ENCODE measurements around the gene ZNF438. TPM values are rescaled to one million over a fixed set of nuclear protein-coding genes. Genes with fewer than 3 reads are reported as not detected.

The ZNF438 gene
- total RNA-seq, 1 experiment from 2014 or later, result 2.0 TPM

DNA sequence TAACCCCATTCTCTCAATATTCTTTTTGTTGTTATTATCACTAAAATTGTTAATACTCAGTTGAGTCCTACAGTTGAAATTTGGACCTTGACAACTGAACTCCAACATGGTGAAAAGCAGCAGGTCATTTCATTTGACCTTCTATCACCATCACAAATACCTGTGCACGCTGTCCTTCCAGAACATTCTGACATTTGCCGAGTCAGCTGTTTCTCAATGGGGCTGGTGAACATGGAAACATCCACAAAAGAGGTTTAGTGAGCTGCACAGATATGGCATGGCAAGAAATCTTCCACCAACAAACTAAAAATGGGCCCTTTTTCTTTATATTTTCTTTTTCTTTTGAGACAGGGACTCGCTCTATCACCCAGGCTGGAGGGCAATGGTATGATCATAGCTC lies 169.7 kb downstream of the ZNF438 start:
- Histone ChIP-seq H3K9me3 (ENCODE audit: control insufficient read depth, insufficient read depth, low read depth, low read length) (no peaks in the 10 kb centered on the region), H3K27me3 (ENCODE audit: control insufficient read depth, insufficient read depth, low read length) (no peaks in the 10 kb centered on the region), H3K27ac (ENCODE audit: low read length) (no peak overlapping the region), H3K36me3 (ENCODE audit: control insufficient read depth, insufficient read depth, low read length) (no peaks in the 10 kb centered on the region), H3K4me3 (ENCODE audit: low read depth in 2 of 2, low read length in 2 of 2) (no peak overlapping the region), H3K4me1 (ENCODE audit: control insufficient read depth, insufficient read depth, low read length) (no peaks in the 10 kb centered on the region)
- ATAC-seq, result no peak
- no TSS peak for BruUV-seq (replicated peaks)
- POLR2A ChIA-PET, result interaction anchor here (0.6 kb wide), 1 partner anchor 191 kb away, joined by 3 read pairs; no protein-coding TSS in a partner anchor
- CTCF ChIA-PET, result no interaction called here
- in situ Hi-C loops (cut with HindIII; ENCODE audit: low pct_unique_long_range_greater_than_20kb, low sequenced_read_pairs) (no loop called here), intact Hi-C loops (cut with micrococcal nuclease; ENCODE audit: unreplicated experiment) (no loop called here)
- no peak for DNase-seq (ENCODE audit: low read depth, low spot score)
- TF ChIP-seq CTCF (IDR thresholded peaks at IDR 0.05) (no peak), TCF7L2 (IDR thresholded peaks at IDR 0.05; ENCODE audit: low read depth, low read length) (no peak), POLR2AphosphoS5 (IDR thresholded peaks at IDR 0.05; ENCODE audit: low read depth, low read length) (no peak), REST (IDR thresholded peaks at IDR 0.05; ENCODE audit: insufficient read depth in 1 of 2, low read depth in 2 of 2, low read length in 1 of 2) (no peak), SIN3A (IDR thresholded peaks at IDR 0.05; ENCODE audit: borderline replicate concordance, insufficient read depth, low read depth, low read length) (no peak)

DNA sequence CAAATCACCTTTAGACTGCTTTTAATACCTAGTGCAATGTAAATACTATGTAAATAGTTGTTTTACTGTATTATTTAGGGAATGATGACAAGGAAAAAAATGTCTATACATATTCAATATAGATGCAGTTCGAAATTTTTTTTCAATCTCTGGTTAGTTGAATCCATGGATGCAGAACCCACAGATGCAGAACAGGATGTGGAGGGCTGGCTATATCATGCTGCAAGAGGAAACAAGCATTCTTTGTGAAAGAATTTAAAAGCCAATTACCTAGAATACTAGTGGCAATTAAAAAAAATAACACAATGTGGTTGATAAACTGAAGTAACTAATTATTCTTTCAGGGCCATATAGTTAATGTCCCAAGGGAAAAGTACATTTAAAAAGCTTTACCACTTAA lies 170.4 kb downstream of the ZNF438 start:
- BruUV-seq (replicated peaks), result no TSS peak
- ChIA-PET POLR2A (no interaction called here), CTCF (no interaction called here)
- ATAC-seq (no peak), DNase-seq (ENCODE audit: low read depth, low spot score) (no peak)
- in situ Hi-C loops (cut with HindIII; ENCODE audit: low pct_unique_long_range_greater_than_20kb, low sequenced_read_pairs), result no loop called here
- no peaks in the 10 kb centered on the region for H3K27me3 ChIP-seq (ENCODE audit: control insufficient read depth, insufficient read depth, low read length)
- H3K36me3 ChIP-seq (ENCODE audit: control insufficient read depth, insufficient read depth, low read length), result no peaks in the 10 kb centered on the region
- H3K4me1 ChIP-seq (ENCODE audit: control insufficient read depth, insufficient read depth, low read length), result no peaks in the 10 kb centered on the region
- TF ChIP-seq CTCF (IDR thresholded peaks at IDR 0.05), result no peak
- no peak for TF ChIP-seq SIN3A (IDR thresholded peaks at IDR 0.05; ENCODE audit: borderline replicate concordance, insufficient read depth, low read depth, low read length)
- no peak for TF ChIP-seq REST (IDR thresholded peaks at IDR 0.05; ENCODE audit: insufficient read depth in 1 of 2, low read depth in 2 of 2, low read length in 1 of 2)
- TF ChIP-seq POLR2AphosphoS5 (IDR thresholded peaks at IDR 0.05; ENCODE audit: low read depth, low read length), result no peak
- TF ChIP-seq TCF7L2 (IDR thresholded peaks at IDR 0.05; ENCODE audit: low read depth, low read length), result no peak
- intact Hi-C loops (cut with micrococcal nuclease; ENCODE audit: unreplicated experiment), result no loop called here
- no peaks in the 10 kb centered on the region for H3K9me3 ChIP-seq (ENCODE audit: control insufficient read depth, insufficient read depth, low read depth, low read length)
- no peak overlapping the region for H3K4me3 ChIP-seq (ENCODE audit: low read depth in 2 of 2, low read length in 2 of 2)
- H3K27ac ChIP-seq (ENCODE audit: low read length), result no peak overlapping the region

Data from Panc1 (cell line).